Ovary (tissue), 3 donors: ENCODE measurements around the gene TXNDC17.

Experiments
- EP300 ChIP-seq: sonication (generic); formaldehyde crosslinking; IDR thresholded peaks from one replicate; pipeline ENCODE4 v1.6.1; 2017; ENCODE audit warnings: antibody characterized with exemption
- TF ChIP-seq, protein P1 (sequence below), 3 donors: fragments of 450-650 bp in 2 of 3; fragments of 200-600 bp in 1 of 3; IDR thresholded peaks; one replicate each; pipeline versions ENCODE4 v1.5.1 to v1.8.0; 2016 to 2022; ENCODE audit warnings: antibody characterized with exemption in 3 of 3, mild to moderate bottlenecking in 1 of 3
- donor health status: DM: no; HTN: no; CAD: no.

- TF ChIP-seq EP300: no peak
- TF ChIP-seq, protein P1, sequence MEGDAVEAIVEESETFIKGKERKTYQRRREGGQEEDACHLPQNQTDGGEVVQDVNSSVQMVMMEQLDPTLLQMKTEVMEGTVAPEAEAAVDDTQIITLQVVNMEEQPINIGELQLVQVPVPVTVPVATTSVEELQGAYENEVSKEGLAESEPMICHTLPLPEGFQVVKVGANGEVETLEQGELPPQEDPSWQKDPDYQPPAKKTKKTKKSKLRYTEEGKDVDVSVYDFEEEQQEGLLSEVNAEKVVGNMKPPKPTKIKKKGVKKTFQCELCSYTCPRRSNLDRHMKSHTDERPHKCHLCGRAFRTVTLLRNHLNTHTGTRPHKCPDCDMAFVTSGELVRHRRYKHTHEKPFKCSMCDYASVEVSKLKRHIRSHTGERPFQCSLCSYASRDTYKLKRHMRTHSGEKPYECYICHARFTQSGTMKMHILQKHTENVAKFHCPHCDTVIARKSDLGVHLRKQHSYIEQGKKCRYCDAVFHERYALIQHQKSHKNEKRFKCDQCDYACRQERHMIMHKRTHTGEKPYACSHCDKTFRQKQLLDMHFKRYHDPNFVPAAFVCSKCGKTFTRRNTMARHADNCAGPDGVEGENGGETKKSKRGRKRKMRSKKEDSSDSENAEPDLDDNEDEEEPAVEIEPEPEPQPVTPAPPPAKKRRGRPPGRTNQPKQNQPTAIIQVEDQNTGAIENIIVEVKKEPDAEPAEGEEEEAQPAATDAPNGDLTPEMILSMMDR (IDR thresholded peaks at IDR 0.05): no peak
Measured at GRCh38 chr17:6632530-6632929, 8.3 kb upstream of the TXNDC17 start.
